Retinal pigment epithelial cell (primary cell): Measurements from ENCODE around the gene TCF7L2.

Source experiments
- DNase-seq: peaks from one replicate; pipeline ENCODE4 v3.0.0-alpha.2; 2010; ENCODE audit warnings: low read depth
- H3K4me3 ChIP-seq: 2 replicates; pipeline ENCODE4 v1.5.1; 2011; ENCODE audit warnings: mild to moderate bottlenecking, low read length, control low read depth, moderate library complexity
- TF ChIP-seq, protein P1 (sequence below): conservative IDR thresholded peaks from 2 replicates; pipeline ENCODE4 v1.5.1; 2011; ENCODE audit warnings: low read depth, low read length, control low read depth, inconsistent platforms

The TCF7L2 gene

DNA sequence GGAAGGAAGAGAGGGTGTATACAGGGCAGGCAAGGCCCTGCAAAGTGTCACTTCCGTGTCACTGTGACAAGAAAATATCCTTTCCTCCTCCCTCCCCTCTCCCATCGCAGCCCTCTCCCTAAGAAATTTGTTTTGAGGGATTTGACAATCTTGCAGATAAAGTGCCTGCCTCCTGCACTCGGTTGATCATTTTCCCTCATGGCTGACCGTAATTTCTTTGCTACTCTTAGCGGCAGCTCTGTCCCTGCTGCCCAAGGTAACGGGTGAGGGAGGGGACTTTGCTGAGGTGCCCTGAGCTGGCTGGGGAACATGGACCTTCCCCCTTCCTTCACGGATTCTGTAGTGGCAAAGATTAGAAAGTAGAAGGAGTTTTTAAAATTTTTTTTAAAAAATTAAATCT is 179.1 kb downstream of the TCF7L2 start:
- no peak overlapping the region for H3K4me3 ChIP-seq
- TF ChIP-seq, protein P1, sequence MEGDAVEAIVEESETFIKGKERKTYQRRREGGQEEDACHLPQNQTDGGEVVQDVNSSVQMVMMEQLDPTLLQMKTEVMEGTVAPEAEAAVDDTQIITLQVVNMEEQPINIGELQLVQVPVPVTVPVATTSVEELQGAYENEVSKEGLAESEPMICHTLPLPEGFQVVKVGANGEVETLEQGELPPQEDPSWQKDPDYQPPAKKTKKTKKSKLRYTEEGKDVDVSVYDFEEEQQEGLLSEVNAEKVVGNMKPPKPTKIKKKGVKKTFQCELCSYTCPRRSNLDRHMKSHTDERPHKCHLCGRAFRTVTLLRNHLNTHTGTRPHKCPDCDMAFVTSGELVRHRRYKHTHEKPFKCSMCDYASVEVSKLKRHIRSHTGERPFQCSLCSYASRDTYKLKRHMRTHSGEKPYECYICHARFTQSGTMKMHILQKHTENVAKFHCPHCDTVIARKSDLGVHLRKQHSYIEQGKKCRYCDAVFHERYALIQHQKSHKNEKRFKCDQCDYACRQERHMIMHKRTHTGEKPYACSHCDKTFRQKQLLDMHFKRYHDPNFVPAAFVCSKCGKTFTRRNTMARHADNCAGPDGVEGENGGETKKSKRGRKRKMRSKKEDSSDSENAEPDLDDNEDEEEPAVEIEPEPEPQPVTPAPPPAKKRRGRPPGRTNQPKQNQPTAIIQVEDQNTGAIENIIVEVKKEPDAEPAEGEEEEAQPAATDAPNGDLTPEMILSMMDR = no peak
- DNase-seq = no peak

- DNase-seq = no peak
- TF ChIP-seq, protein P1 = no peak
- H3K4me3 ChIP-seq = no peak overlapping the region
Measured at GRCh38 chr10:113130014-113130641, 180.1 kb downstream of the TCF7L2 start.

DNA sequence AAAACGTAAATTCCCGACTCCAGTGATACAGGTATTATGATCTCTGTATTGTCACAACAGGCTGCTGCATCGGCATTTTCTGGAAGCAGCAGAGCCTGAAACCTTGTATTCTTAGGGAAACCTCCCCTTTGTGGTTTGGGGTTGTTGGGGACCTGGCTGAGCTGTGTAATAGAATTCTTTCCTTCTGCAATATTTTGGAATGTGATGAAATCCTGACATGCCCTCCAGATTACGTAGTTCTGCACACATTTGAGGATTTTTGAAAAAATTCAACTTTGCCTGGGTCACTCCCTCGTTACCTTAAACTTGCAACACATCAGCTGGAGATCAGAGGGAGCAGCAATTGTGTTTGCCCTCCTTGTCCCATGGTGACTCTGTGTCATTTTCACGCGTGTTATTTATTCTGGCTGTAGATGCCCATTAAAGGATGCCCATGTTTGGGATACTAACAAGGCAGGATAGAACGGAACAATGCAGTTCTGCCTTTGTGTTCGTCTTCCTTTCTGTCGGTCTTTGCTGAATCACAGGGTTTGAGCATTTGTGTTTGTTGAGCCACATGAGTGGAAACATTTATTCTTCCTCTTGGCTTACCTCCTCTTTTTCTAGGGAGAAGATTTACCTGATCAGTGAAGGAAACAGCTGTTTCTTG is 181.7 kb downstream of the TCF7L2 start:
- no peak overlapping the region for H3K4me3 ChIP-seq
- peak; percentile 55 for DNase-seq
- TF ChIP-seq, protein P1 = no peak

- peak overlapping the region; percentile 17 for H3K4me3 ChIP-seq
- TF ChIP-seq, protein P1 = no peak
- peak; percentile 85 for DNase-seq
Measured at GRCh38 chr10:113132591-113133121, 182.6 kb downstream of the TCF7L2 start.

DNA sequence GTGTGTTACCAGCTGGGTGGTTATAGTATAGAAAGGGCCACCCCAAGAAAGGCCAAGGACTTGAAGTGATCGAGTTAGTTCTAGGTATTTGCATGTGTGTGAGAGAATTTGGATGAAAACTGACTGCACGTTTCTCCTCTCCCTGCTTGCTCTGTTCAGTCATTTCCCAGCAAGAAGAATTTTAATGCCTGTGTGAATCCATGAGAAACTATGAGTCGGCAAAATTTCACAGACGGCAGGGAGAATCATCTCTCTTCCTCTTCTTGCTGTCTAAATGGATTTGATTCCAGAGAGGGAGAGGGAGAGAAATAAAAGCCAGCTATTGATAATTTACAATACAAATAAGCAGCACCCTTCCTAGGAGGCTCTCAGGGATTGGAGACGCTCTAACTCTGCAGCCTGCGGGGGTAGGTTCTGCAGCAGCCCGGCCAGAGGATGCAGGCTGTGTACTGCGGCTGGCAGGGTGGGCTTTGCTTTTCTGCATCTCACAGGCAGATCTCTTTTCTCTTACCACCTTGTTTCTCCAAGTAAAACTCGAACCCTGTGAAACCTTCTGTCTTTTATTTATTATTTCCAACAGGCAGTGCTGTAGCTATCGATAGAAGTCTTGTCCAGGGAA is 183.6 kb downstream of the TCF7L2 start:
- TF ChIP-seq, protein P1 = no peak
- DNase-seq = peak; percentile 56
- H3K4me3 ChIP-seq = no peak overlapping the region

DNA sequence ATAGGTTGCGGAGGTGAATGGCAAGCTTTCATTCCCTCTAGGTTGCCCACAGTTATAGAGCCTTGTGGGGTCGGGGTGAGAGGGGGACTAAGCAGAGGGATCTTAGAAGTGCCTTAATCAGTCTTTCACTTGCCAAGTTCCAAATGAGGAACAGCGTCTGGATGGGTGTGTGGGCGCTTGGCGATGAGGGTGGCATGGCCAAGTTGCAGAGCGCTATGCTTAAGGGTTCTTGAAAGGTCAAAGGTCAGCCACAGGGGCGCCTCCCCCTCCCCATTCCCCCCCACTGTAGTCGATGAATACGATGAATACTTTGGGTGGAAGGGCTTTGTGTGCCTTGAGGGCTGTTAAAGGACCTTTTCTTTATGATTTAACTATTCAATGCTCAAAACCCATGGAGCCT is 185.0 kb downstream of the TCF7L2 start:
- no peak for DNase-seq
- no peak overlapping the region for H3K4me3 ChIP-seq
- TF ChIP-seq, protein P1 = no peak
